SW 1271 (cell line): ENCODE data around the gene RHOC.
A peak's percentile ranks its signal among the peaks of the same experiment; 100 is the strongest.

Source experiments
- DNase-seq, 2 experiments: peaks; one replicate each; lab custom pipeline; 2025; lab: John Stamatoyannopoulos, UW

RHOC gene

GRCh38 chr1:112717263-112717873 is 10.4 kb upstream of the RHOC start:
- DNase-seq, result no peak

- DNase-seq, result peak; percentile 62 to 76
These were observed 9.3 kb upstream of the RHOC start for GRCh38 chr1:112716133-112716720.

- peak; percentile 75 to 83 for DNase-seq
These were observed 8.5 kb upstream of the RHOC start, which contains the start of gene PPM1J for GRCh38 chr1:112715264-112716053. TSS of gene PPM1J (minus strand) at chr1:112715332. CDS start at chr1:112715301, 31 bp downstream.

GRCh38 chr1:112714313-112715263 is 7.7 kb upstream of the RHOC start:
- no peak for DNase-seq

- DNase-seq, result no peak
These were observed 6.8 kb upstream of the RHOC start for GRCh38 chr1:112713466-112714312.

GRCh38 chr1:112712701-112713128 is 5.8 kb upstream of the RHOC start:
- no peak for DNase-seq

GRCh38 chr1:112712191-112712590 is 5.3 kb upstream of the RHOC start:
- DNase-seq, result no peak

GRCh38 chr1:112711670-112712069 is 4.7 kb upstream of the RHOC start:
- no peak for DNase-seq

GRCh38 chr1:112711041-112711440 is 4.1 kb upstream of the RHOC start:
- DNase-seq, result no peak

- no peak for DNase-seq
These were observed 3.7 kb upstream of the RHOC start for GRCh38 chr1:112710586-112710985.

- no peak for DNase-seq
These were observed 3.2 kb upstream of the RHOC start for GRCh38 chr1:112710159-112710558.

GRCh38 chr1:112708489-112708888 is 1.6 kb upstream of the RHOC start:
- DNase-seq, result no peak

- no peak for DNase-seq
These were observed 1.1 kb upstream of the RHOC start for GRCh38 chr1:112708002-112708448.

- DNase-seq, result peak; percentile 56 to 78
These were observed 484 bp upstream of the RHOC start for GRCh38 chr1:112707221-112708001.

- DNase-seq, result peak; percentile 81 to 94
These were observed 1.8 kb downstream of the RHOC start for GRCh38 chr1:112704934-112705627.

- DNase-seq, result no peak
These were observed 2.5 kb downstream of the RHOC start for GRCh38 chr1:112704391-112704933.

GRCh38 chr1:112703706-112704105 is 3.2 kb downstream of the RHOC start:
- DNase-seq, result no peak

GRCh38 chr1:112702420-112703261 is 4.3 kb downstream of the RHOC start:
- DNase-seq, result no peak
